RWPE2 (cell line): ENCODE measurements around the gene AP3B1.

Experiments
- ATAC-seq: fragments of 200-7000 bp; cut with Tn5 transposase; 3 replicates; pipeline ENCODE4 v1.9.1; 2021; ENCODE audit warnings: low read depth
- DNase-seq: peaks from one replicate; pipeline ENCODE4 v3.0.0-alpha.2; 2020; ENCODE audit warnings: low spot score
- H3K27ac ChIP-seq: fragments of 450-650 bp; 2 replicates; pipeline ENCODE4 v1.5.1; 2017; ENCODE audit warnings: mild to moderate bottlenecking; ENCODE audit not compliant: poor library complexity, severe bottlenecking
- H3K27me3 ChIP-seq: fragments of 250-450 bp; sonication (Bioruptor Pico); 2 replicates; pipeline ENCODE4 v1.5.1; 2021; ENCODE audit warnings: mild to moderate bottlenecking, moderate library complexity; ENCODE audit not compliant: insufficient read depth, poor library complexity, severe bottlenecking
- H3K36me3 ChIP-seq: fragments of 250-450 bp; sonication (Bioruptor Pico); 2 replicates; pipeline ENCODE4 v1.5.1; 2020; ENCODE audit warnings: low read depth, mild to moderate bottlenecking, moderate library complexity
- H3K4me1 ChIP-seq: fragments of 250-450 bp; sonication (Bioruptor Pico); 2 replicates; pipeline ENCODE4 v1.5.1; 2021; ENCODE audit warnings: mild to moderate bottlenecking, moderate library complexity; ENCODE audit not compliant: insufficient read depth, poor library complexity, severe bottlenecking
- H3K4me3 ChIP-seq: fragments of 250-450 bp; sonication (Bioruptor Pico); 2 replicates; pipeline ENCODE4 v1.5.1; 2021; ENCODE audit warnings: mild to moderate bottlenecking, moderate library complexity; ENCODE audit not compliant: severe bottlenecking
- H3K9me3 ChIP-seq: fragments of 250-450 bp; sonication (Bioruptor Pico); 2 replicates; pipeline ENCODE4 v1.5.1; 2021; ENCODE audit warnings: mild to moderate bottlenecking, moderate library complexity; ENCODE audit not compliant: severe bottlenecking
- CTCF ChIP-seq: fragments of 450-650 bp; IDR thresholded peaks from one replicate; pipeline ENCODE4 v1.5.1; 2017; ENCODE audit warnings: mild to moderate bottlenecking, moderate library complexity; ENCODE audit not compliant: poor library complexity, severe bottlenecking

AP3B1 gene

DNA sequence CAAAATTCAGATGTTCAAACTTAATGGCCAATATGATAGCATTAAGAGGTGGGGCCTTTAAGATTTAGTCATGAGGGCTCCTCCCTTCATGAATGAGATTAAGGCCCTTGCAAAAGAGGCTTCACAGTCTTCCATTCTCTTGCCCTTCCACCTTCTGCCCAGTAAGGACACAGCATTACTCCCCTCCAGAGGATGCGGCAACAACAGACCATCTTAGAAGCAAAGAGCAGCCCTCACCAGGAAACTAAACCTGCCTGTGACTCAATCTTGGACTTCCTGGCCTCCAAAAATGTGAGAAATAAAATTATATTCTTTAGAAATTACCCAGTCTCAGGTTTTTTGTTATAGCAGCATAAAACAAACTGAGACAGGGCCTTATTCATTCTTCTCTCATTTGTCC, 8.2 kb downstream of the AP3B1 start:
- no peak for ATAC-seq
- Histone ChIP-seq H3K36me3 (no peaks in the 10 kb centered on the region), H3K9me3 (no peaks in the 10 kb centered on the region), H3K4me1 (peaks cover 28% of the 10 kb centered on the region), H3K27me3 (no peaks in the 10 kb centered on the region), H3K4me3 (no peak overlapping the region), H3K27ac (no peak overlapping the region)
- no peak for DNase-seq
- TF ChIP-seq CTCF, result no peak

- no peaks in the 10 kb centered on the region for H3K27me3 ChIP-seq
- no peaks in the 10 kb centered on the region for H3K9me3 ChIP-seq
- DNase-seq, result no peak
- TF ChIP-seq CTCF, result no peak
- no peak overlapping the region for H3K4me3 ChIP-seq
- no peaks in the 10 kb centered on the region for H3K36me3 ChIP-seq
- peaks cover 24% of the 10 kb centered on the region for H3K4me1 ChIP-seq
- ATAC-seq, result no peak
- H3K27ac ChIP-seq, result no peak overlapping the region
These were observed 10.7 kb downstream of the AP3B1 start for GRCh38 chr5:78283802-78284201.

- DNase-seq (no peak), ATAC-seq (no peak)
- H3K9me3 ChIP-seq, result no peaks in the 10 kb centered on the region
- no peaks in the 10 kb centered on the region for H3K36me3 ChIP-seq
- no peak overlapping the region for H3K27ac ChIP-seq
- no peaks in the 10 kb centered on the region for H3K27me3 ChIP-seq
- peaks cover 17% of the 10 kb centered on the region for H3K4me1 ChIP-seq
- no peak for TF ChIP-seq CTCF
- no peak overlapping the region for H3K4me3 ChIP-seq
These were observed 11.4 kb downstream of the AP3B1 start for GRCh38 chr5:78283105-78283504.

GRCh38 chr5:78280261-78280660, 14.2 kb downstream of the AP3B1 start:
- TF ChIP-seq CTCF, result no peak
- Histone ChIP-seq H3K27ac (no peak overlapping the region), H3K4me1 (no peaks in the 10 kb centered on the region), H3K4me3 (no peak overlapping the region), H3K9me3 (no peaks in the 10 kb centered on the region), H3K36me3 (no peaks in the 10 kb centered on the region), H3K27me3 (no peaks in the 10 kb centered on the region)
- ATAC-seq (no peak), DNase-seq (no peak)

GRCh38 chr5:78279194-78279593, 15.3 kb downstream of the AP3B1 start:
- no peaks in the 10 kb centered on the region for H3K4me1 ChIP-seq
- H3K27me3 ChIP-seq, result no peaks in the 10 kb centered on the region
- ATAC-seq (no peak), DNase-seq (no peak)
- no peak for TF ChIP-seq CTCF
- H3K4me3 ChIP-seq, result no peak overlapping the region
- no peaks in the 10 kb centered on the region for H3K36me3 ChIP-seq
- H3K27ac ChIP-seq, result no peak overlapping the region
- H3K9me3 ChIP-seq, result no peaks in the 10 kb centered on the region
